Hepatocyte (in vitro differentiated cells): ENCODE measurements around the gene CMSS1. TPM values are rescaled to one million over a fixed set of nuclear protein-coding genes. Genes with fewer than 3 reads are reported as not detected.

Experiments used
- DNase-seq: peaks from one replicate; pipeline ENCODE4 v3.0.0-alpha.2; 2016; ENCODE audit warnings: low spot score
- H2AFZ ChIP-seq: fragments of 200-600 bp; sonication (generic); 2 replicates; pipeline ENCODE4 v1.6.0; 2016; ENCODE audit warnings: antibody characterized with exemption, mild to moderate bottlenecking
- H3K27ac ChIP-seq: fragments of 200-600 bp; sonication (generic); 2 replicates; pipeline ENCODE4 v1.5.1; 2016; ENCODE audit warnings: mild to moderate bottlenecking
- H3K27me3 ChIP-seq: fragments of 200-600 bp; sonication (generic); 2 replicates; pipeline ENCODE4 v1.6.1; 2016
- H3K36me3 ChIP-seq: fragments of 200-600 bp; sonication (generic); replicated peaks from 2 replicates; pipeline ENCODE4 v1.5.1; 2016; ENCODE audit warnings: low read depth; ENCODE audit not compliant: insufficient read depth
- H3K4me1 ChIP-seq: fragments of 200-600 bp; sonication (generic); 2 replicates; pipeline ENCODE4 v1.5.1; 2016; ENCODE audit warnings: mild to moderate bottlenecking, moderate library complexity; ENCODE audit not compliant: insufficient read depth
- H3K4me2 ChIP-seq: fragments of 200-600 bp; sonication (generic); 2 replicates; pipeline ENCODE4 v1.6.0; 2016
- H3K4me3 ChIP-seq: fragments of 200-600 bp; sonication (generic); 2 replicates; pipeline ENCODE4 v1.5.1; 2016; ENCODE audit warnings: mild to moderate bottlenecking
- H3K79me2 ChIP-seq: fragments of 200-600 bp; sonication (generic); 2 replicates; pipeline ENCODE4 v1.6.0; 2017; ENCODE audit warnings: mild to moderate bottlenecking
- H3K9me2 ChIP-seq: fragments of 200-600 bp; sonication (generic); replicated peaks from 2 replicates; pipeline ENCODE4 v1.6.0; 2017; ENCODE audit warnings: mild to moderate bottlenecking; ENCODE audit not compliant: insufficient read depth
- H3K9me3 ChIP-seq: fragments of 200-600 bp; sonication (generic); 2 replicates; pipeline ENCODE4 v1.5.1; 2016; ENCODE audit warnings: low read depth, mild to moderate bottlenecking
- H4K20me1 ChIP-seq: fragments of 200-600 bp; sonication (generic); 2 replicates; pipeline ENCODE4 v1.6.0; 2016; ENCODE audit warnings: mild to moderate bottlenecking; ENCODE audit not compliant: insufficient read depth, poor library complexity, severe bottlenecking
- CTCF ChIP-seq: fragments of 200-600 bp; sonication (generic); IDR thresholded peaks from 2 replicates; pipeline ENCODE4 v1.5.1; 2016; ENCODE audit warnings: antibody characterized with exemption, mild to moderate bottlenecking; ENCODE audit not compliant: poor library complexity
- EZH2 ChIP-seq: fragments of 200-600 bp; sonication (generic); IDR thresholded peaks from 2 replicates; pipeline ENCODE4 v1.6.1; 2016; ENCODE audit warnings: antibody characterized with exemption, mild to moderate bottlenecking, borderline replicate concordance
- EZH2phosphoT487 ChIP-seq: fragments of 200-600 bp; sonication (generic); IDR thresholded peaks from one replicate; pipeline ENCODE4 v1.6.1; 2018; ENCODE audit warnings: antibody characterized with exemption, mild to moderate bottlenecking, low read depth, moderate library complexity; ENCODE audit not compliant: unreplicated experiment, severe bottlenecking
- WGBS: methylation state at CpG from one replicate; pipeline ENCODE4 v1.1.6; 2016; ENCODE audit warnings: low lambda C conversion rate; ENCODE audit errors: missing lambda C conversion rate; 5-methylcytosine and 5-hydroxymethylcytosine counted together
- polyA plus RNA-seq: library from polyadenylated mRNA; unstranded; fragments of >200 nt; fragmentation: Nextera tagmentation; extraction: Ambion mirVana; gene quantifications from 2 replicates; pipeline ENCODE4 v1.2.1, GENCODE V29; 2016
- total RNA-seq: library from RNA; depleted of rRNA; stranded (reverse); fragments of >200 nt; gene quantifications from 2 replicates; pipeline ENCODE4 v1.2.3, GENCODE V29; 2014

Gene CMSS1
- total and polyA plus RNA-seq, 2 experiments from 2014 or later = 11.8 to 17.0 TPM

- WGBS = 72% methylated on average over 1 of the region's 1 CpG
- DNase-seq = no peak
- Histone ChIP-seq H4K20me1 (no peaks in the 10 kb centered on the region), H3K79me2 (no peaks in the 10 kb centered on the region), H3K4me1 (peaks cover 36% of the 10 kb centered on the region), H3K27ac (no peak overlapping the region), H3K4me3 (no peak overlapping the region), H3K27me3 (no peaks in the 10 kb centered on the region), H2AFZ (no peak overlapping the region), H3K9me2 (no peaks in the 10 kb centered on the region), H3K4me2 (no peak overlapping the region), H3K36me3 (no peaks in the 10 kb centered on the region), H3K9me3 (no peaks in the 10 kb centered on the region)
- TF ChIP-seq CTCF (no peak), EZH2 (no peak), EZH2phosphoT487 (no peak)
These were observed 292.5 kb downstream of the CMSS1 start for GRCh38 chr3:100110162-100110561.

- Histone ChIP-seq H3K27me3 (no peaks in the 10 kb centered on the region), H3K9me2 (no peaks in the 10 kb centered on the region), H4K20me1 (no peaks in the 10 kb centered on the region), H3K27ac (no peak overlapping the region), H3K79me2 (no peaks in the 10 kb centered on the region), H3K9me3 (no peaks in the 10 kb centered on the region), H3K36me3 (no peaks in the 10 kb centered on the region), H3K4me2 (no peak overlapping the region), H3K4me1 (peaks cover 20% of the 10 kb centered on the region), H2AFZ (no peak overlapping the region), H3K4me3 (no peak overlapping the region)
- DNase-seq = no peak
- WGBS = 95% methylated on average over 1 of the region's 1 CpG
- TF ChIP-seq EZH2 (no peak), EZH2phosphoT487 (no peak), CTCF (no peak)
These were observed 294.1 kb downstream of the CMSS1 start for GRCh38 chr3:100111728-100112127.

- Histone ChIP-seq H3K36me3 (no peaks in the 10 kb centered on the region), H4K20me1 (no peaks in the 10 kb centered on the region), H2AFZ (no peak overlapping the region), H3K4me1 (no peaks in the 10 kb centered on the region), H3K4me2 (no peak overlapping the region), H3K27ac (no peak overlapping the region), H3K9me2 (no peaks in the 10 kb centered on the region), H3K9me3 (no peaks in the 10 kb centered on the region), H3K27me3 (no peaks in the 10 kb centered on the region), H3K4me3 (no peak overlapping the region), H3K79me2 (no peaks in the 10 kb centered on the region)
- TF ChIP-seq EZH2 (no peak), CTCF (no peak), EZH2phosphoT487 (no peak)
- no peak for DNase-seq
- WGBS = 92% methylated on average over 7 of the region's 7 CpGs
These were observed 296.2 kb downstream of the CMSS1 start for GRCh38 chr3:100113723-100114412.
